GM19025 (cell line): ENCODE measurements around the gene SPRR2G.
"Not testable (repeated sequence)": the region's sequence is repeated elsewhere in the genome, so short reads cannot be mapped to it uniquely, and the experiment has no call there.

Source experiments
- ATAC-seq: cut with Tn5 transposase; IDR thresholded peaks from one replicate; pipeline ENCODE4 v1.9.1; 2021; ENCODE audit warnings: mild to moderate bottlenecking, low read depth, moderate library complexity; ENCODE audit not compliant: unreplicated experiment

SPRR2G gene

DNA sequence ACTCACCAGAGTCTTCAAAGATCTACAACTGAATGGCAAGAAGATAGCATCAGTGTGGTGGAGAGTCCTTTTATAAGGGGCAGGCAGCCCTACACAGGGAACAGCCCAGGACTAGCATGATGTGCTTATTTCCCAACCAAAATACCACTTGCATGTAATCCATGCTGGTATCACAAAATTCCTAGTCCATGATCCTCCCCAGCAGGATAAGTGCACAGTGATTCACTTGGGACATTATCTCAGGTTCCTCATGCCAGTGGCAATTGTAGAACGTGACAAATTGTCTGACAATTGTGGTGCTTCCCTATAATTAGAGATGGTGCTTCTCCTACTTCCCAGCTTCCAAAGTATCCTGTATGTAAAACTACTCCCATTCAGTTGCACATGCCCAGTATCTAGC is at the start of gene SPRR2G:
Gene SPRR2G (minus strand): TSS at position 45 of the 400 bp plus-strand sequence. CDS start 780 bp downstream, outside the sequence.
- ATAC-seq, result no peak

- no peak for ATAC-seq
Measured at GRCh38 chr1:153195216-153195615, 44.5 kb upstream of the SPRR2G start.

GRCh38 chr1:153194331-153195050 is 43.8 kb upstream of the SPRR2G start:
- no peak for ATAC-seq

DNA sequence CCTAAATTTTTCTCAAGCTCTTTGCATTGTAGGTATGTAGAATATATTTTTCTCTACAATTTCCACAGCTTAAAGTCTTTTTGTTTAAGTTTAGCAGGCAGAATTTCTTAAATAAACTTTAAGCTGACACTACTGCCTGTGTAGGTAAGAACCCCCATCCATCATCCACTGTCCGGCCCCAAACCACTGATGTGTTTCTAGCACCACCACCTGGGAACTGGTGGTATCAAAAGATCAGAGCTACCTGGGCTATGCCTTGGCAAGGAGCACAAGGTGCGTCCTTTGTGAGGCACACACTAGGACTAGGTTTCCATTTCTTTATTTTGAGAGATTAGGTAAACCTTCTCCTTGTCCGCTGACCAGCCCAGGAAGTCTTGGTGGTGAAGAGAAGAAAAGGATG is 42.0 kb upstream of the SPRR2G start:
- no peak for ATAC-seq

DNA sequence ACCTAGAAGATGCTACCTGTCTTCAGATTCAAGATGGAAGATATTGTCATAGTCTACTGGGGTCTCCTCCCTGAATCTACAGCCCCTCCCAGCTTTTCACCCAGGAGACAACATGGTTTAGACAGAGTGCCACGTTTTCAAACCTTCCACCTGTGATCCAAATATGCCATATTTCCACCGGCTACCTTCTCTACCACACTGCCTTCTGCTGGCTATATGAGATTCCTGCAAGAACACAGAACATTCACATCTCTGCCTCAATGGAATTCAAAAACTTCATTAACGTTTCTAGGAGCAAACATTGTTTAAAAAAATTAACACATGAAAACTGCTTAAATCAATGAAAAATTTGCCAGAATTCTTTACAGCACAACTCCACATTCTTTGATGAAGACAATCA is 39.7 kb upstream of the SPRR2G start:
- ATAC-seq, result no peak

DNA sequence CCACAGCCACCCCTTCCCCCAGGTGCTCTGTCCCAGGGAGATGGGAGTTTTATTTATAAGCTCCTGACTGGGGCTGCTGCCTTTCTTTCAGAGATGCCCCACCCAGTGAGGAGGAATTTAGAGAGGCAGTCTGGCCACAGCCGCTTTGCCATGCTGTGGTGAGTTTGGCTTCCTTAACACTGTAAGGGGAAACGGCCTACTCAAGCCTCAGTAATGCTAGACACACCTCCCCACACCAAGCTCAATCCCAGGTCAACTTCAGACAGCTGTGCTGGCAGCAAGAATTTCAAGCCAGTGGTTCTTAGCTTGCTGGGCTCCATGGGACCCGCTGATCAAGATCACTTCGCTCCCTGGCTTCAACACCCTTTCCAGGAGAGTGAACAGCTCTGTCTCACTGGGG is 37.6 kb upstream of the SPRR2G start:
- not testable (repeated sequence) for ATAC-seq

DNA sequence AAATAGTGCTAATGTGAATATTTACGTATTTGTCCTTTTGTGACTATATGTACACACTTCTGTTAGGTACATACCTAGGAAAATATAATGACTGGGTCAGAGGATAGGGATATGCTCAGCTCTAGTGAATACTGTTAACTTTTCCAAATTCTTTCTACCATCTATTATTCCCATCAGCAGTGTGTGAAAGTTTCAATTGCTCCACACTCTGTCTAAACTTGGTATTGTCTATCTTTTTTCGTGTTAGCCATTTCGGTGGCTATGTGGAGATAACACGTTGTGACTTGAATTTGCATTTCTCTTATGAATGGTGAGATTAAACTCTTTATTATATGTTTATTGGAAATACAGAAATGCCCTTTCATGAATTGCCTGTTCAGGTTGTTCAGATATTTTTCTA is 29.9 kb upstream of the SPRR2G start:
- ATAC-seq, result no peak

DNA sequence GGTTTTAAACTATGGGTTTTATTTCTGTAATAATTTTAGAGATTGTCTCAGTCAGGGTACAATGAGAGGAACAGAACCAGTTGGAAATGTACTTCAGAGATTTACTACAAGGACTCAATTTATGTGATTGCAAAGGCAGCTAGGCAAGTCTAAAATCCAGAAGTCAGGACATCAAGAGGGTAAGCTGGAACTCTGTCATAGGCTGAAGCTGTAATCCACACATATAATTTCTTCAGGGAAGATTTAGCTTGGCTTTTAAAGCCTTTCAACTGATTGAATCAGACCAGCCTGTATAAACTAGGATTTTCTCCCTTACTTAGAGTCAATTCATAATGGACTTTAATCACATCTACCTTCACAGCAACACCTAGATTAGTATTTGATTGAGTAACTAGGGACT is 28.2 kb upstream of the SPRR2G start:
- no peak for ATAC-seq

DNA sequence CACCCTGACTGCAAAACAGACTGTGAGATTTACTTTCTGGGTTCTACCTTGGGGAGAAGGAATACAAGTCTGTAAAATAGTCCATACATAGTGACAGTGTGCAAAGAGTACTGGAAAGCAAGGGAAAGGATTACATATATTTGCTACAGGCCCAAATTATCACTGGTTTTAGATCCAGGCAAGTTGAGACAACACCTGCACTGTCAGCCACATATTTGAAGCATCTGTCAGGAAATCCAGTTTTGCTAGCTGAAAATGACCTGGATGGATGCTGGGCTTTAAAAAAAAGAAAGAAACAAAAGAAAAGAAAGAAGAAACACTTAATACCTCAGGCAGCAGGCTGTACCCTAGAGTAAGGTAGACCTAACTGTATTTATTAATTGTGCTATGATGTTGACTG is 23.9 kb upstream of the SPRR2G start:
- no peak for ATAC-seq

GRCh38 chr1:153168686-153169085 is 18.0 kb upstream of the SPRR2G start:
- no peak for ATAC-seq

DNA sequence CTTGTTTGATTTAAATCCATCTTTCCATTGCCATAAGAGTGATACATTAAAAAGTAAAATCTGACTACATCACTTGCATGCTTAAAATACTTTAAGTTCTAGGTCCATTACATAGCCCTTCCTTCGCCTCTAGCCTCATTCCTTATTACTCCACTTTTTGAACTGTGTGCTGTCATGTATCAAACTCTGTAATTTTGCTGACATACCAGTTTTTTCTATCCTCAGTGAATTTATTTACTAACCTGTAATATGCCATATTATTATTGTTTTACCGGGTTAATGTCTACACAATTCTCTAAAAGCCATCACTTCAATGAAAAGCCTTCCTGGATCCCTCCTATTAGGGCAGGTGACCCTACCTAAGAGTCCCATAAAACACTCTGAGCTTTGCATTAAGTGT is 4.9 kb upstream of the SPRR2G start:
- ATAC-seq, result no peak

- no peak for ATAC-seq
Measured at GRCh38 chr1:153152481-153152880, 1.8 kb upstream of the SPRR2G start.

DNA sequence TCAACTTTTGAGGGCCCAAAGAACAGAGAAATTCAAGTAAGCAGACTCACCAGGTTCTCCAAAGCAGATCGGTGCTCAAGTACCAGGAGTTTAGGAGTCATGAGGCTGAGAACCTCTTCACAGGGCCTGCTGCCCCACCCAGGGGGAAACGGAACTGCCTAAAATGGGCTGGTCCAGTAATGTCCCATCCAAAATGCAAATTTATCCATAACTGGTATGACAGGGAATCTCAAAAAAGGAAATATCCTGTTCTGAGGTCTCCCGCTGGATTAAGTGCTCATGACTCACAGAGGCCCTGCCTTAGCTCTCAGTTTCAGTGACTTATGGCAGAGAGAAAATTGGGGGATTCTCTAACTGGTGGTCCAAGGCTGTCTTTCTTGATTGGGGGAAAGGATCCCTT is 9.3 kb downstream of the SPRR2G start:
- no peak for ATAC-seq

- no peak for ATAC-seq
Measured at GRCh38 chr1:153140484-153140883, 10.2 kb downstream of the SPRR2G start.

DNA sequence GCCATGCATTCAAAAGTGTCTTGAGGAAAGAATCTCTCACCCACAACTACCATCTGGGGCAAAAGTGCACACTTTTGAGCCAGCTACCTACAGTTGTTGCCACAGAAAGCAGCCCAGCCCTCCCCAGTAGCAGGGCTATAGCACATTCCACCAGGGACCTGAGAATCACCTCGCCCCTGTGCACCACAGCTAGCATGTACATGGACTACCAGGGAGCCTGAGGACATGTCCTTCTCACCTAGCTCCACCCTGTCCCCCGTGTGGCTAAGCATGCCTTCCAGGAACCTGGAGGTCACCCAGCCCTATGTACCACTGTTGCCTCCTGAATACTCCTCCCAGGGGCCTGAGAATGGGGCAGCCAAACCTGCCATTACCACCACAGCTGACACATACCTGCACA is 16.9 kb downstream of the SPRR2G start:
- ATAC-seq, result no peak

DNA sequence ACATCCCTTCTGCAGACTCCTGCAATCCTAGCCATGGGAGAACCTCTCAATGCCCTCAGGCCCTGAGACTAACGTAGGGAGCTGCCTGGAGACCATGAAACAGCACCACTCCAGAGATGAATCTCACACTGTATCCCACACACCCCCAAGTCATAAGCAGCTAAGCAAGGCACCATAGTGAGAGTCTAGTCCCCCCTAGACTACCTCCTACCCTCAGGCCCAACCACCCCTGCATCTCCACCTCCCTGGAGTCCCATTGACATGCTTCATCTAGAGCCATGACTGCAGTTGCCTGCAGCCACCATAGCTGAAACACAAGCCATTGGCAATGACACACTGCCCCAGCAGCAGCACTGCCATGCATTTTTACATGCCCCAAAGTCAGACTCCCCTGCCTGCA is 17.4 kb downstream of the SPRR2G start:
- no peak for ATAC-seq

- not testable (repeated sequence) for ATAC-seq
Measured at GRCh38 chr1:153128688-153129087, 22.0 kb downstream of the SPRR2G start.

DNA sequence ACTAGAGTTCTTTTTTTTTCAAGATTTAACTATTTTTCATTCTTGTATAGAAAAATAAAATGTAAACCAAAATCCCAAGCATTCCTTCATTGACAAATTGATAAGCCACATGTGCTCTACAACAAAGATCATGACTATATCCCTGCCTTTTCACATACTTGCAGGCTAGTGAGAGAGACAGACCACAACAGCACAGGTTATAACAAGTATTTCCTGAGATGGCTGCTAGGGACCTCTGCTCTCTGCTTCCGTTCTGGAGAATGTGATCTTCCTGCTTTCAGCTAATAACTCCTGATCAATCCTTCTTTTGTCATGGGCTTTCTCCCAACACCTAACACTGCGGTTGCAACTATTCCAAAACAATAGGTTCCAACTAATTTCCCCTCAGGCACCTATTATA is 23.4 kb downstream of the SPRR2G start:
- ATAC-seq, result no peak

DNA sequence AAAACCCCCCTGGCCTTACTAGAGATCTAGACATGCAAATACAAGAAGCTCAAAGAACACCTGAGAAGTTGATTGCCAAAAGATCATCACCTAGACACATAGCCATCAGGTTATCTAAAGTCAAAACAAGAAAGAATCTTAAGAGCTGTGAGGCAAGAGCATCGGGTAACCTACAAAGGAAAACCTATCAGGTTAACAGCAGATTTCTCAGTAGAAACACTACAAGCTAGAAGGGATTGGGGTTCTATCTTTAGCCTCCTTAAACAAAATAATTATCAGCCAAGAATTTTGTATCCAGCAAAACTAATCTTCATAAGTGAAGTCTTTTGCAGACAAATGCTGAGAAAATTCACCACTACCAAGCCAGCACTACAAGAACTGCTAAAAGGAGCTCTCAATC is 25.2 kb downstream of the SPRR2G start:
- ATAC-seq, result no peak

DNA sequence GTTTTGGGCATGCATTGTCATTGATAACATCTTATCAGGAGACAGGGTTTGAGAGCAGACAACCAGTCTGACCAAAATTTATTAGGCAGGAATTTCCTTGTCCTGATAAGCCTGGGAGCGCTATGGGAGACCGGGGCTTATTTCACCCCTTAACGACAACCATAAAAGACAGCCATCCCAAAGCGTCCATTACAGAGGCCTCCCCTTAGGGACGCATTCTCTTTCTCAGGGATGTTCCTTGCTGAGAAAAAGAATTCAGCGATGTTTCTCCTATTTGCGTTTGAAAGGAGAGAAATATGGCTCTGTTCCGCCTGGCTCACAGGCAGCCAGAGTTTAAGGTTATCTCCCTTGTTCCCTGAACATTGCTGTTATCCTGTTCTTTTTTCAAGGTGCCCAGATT is 26.9 kb downstream of the SPRR2G start:
- ATAC-seq, result not testable (repeated sequence)

DNA sequence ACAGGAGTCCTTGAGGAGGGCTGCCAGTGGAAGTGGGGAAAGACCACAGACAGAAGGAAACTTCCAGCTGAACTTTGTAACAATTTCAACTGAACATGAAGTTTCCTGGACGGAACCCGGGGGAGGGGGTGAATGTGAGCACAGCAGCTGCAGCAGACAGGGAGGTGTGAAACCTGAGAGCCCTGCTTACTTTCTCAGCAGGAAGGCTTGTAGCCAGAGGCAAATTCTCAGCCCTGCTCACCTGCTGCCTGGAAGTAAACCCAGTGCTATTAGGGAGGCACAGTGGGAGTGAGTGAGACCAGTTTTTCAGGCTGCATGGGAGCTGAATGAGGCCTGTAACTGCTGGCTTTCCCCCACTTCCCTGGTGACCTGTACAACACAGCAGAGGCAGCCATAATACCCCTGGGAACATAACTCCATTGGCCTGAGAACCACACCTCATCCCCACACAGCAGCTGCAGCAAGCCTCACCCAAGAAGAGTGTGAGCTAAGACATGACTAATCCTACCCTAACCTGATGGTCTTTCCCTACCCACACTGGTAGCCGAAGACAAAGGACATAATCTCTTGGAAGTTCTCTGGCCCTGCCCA is 27.8 kb downstream of the SPRR2G start:
- peak; percentile 51 for ATAC-seq

DNA sequence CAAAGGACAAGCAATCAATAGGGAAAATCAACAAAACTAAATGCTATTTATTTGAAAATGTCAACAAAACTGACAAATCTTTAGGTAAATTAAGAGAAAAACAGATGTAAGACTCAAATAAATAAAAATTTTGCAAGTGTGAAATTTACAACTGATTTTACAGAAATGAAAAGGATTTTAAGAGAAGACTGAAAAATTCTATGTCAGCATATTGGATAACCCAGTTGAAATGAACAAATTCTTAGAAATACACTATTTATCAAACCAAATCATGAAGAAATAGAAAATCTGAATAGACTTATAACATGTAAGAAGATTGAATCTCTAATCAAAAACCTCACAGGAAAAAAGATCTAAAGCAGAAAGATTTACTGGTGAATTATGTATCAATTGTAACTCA is 29.7 kb downstream of the SPRR2G start:
- ATAC-seq, result no peak
